ENCODE measurements around the gene NOD2.

The NOD2 gene

DNA sequence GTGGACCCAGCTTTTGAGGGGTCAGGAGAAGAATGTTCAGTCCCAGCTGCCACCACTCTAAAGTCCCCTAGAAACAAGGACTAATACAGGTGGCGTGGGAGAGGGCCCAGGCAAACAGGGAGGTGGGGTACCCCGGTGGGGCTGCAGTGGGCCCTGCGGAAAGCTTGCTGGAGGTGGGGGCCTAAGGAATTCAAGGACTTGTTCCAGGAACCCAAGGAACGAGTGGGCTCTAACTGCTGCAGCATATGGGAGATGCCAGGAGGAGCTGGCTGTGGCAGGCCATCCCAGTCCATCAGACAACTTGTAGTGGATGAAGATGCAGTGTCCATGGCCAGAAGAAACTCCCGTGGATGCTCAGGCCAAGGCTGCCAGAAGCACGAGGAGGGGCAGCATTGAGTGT lies 22.9 kb upstream of the NOD2 start:
- DNase-seq (ENCODE audit: low read depth): no peak

- DNase-seq (ENCODE audit: low read depth): no peak
These were observed 21.7 kb upstream of the NOD2 start for GRCh38 chr16:50671644-50672260.

- no peak for DNase-seq (ENCODE audit: low read depth)
These were observed 19.7 kb upstream of the NOD2 start for GRCh38 chr16:50673496-50674275.

GRCh38 chr16:50674831-50675230 lies 18.6 kb upstream of the NOD2 start:
- no peak for DNase-seq (ENCODE audit: low read depth)

GRCh38 chr16:50675686-50676610 lies 17.5 kb upstream of the NOD2 start:
- no peak for DNase-seq (ENCODE audit: low read depth)

GRCh38 chr16:50676684-50677225 lies 16.7 kb upstream of the NOD2 start:
- DNase-seq (ENCODE audit: low read depth): no peak

GRCh38 chr16:50677351-50677750 lies 16.1 kb upstream of the NOD2 start:
- no peak for DNase-seq (ENCODE audit: low read depth)

DNA sequence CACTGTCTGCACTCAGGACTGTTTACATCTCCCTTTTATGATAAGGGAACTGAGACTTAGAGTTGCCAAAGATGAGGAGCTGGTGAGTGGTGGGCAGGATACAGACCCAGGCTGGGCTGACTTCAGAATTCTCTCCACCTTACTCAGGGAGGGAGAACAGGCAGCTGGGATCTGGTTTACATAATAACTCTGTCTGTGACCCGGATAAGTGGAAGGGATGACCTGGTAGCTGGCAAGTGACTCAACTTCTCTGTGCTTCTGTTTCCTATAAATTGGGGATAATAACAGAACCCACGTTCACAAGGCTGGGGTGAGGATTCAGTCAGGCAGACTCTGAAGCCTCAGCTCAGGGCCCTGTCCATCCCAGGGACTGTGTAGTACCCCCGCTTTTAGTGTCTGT lies 14.9 kb upstream of the NOD2 start:
- DNase-seq (ENCODE audit: low read depth): no peak

GRCh38 chr16:50679266-50679665 lies 14.1 kb upstream of the NOD2 start:
- no peak for DNase-seq (ENCODE audit: low read depth)

GRCh38 chr16:50679676-50680555 lies 13.5 kb upstream of the NOD2 start:
- no peak for DNase-seq (ENCODE audit: low read depth)

DNA sequence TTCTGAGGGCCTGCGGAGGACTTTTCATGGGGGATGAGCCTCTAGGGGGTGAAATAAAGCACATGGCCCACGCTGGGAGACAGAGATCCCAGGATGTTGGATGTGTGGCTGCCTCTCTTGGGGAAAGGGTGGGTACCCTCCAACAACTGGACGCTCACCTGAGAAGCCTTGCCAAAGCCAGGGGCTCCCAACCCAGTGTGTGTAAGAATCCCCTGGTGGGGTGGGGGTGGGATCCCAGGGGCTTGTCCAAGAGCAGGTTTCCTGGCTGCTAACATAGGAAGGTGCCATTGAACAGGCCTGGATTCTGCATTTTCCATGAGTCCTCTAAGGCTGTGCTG lies 12.9 kb upstream of the NOD2 start:
- no peak for DNase-seq (ENCODE audit: low read depth)

DNA sequence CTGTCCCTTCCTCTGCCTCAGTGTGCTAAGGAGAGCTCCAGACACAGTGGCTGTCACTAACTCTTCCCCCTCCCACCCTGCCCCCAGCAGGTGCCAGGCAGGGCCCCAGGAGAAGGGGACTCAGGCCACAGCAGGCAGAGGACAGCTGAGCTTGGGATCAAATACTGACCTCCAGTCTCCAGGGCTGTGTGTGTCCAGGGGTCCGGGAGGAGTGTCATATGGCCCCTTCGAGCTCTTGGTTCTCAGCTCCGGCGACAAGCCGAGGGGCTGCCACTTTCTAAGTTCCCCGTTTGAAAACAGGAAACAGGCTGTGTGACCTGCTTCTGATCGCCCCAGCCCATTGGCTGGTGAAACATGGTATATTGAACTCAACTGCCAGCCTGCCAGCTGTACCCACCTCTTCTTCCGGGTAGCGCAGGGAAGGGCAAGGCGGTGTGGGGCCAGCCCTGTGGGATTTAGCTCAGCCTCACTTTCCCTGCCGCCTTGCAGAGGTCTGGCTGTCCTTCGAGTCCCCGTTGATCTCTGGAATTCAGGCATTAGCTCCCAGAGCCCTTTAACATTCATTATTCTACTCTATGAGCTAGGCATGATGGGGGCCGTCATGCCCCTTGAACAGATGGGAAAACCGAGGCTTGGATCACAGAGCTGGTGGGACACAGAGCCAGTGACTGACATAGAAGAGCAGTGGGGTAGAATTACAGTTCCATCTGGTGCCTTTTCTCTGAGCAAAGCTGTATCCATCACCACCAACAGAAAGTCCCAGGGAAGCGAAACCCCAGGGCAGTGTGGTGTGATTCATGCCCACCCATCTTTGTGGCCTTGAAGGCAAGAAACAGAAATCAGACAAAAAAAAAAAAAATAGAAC lies 12.2 kb upstream of the NOD2 start, which contains the start of gene SNX20:
Gene SNX20, minus strand, starts transcription at position 292 of the 865 bp plus-strand sequence. CDS start 3,786 bp downstream, outside the sequence.
- DNase-seq (ENCODE audit: low read depth): no peak

DNA sequence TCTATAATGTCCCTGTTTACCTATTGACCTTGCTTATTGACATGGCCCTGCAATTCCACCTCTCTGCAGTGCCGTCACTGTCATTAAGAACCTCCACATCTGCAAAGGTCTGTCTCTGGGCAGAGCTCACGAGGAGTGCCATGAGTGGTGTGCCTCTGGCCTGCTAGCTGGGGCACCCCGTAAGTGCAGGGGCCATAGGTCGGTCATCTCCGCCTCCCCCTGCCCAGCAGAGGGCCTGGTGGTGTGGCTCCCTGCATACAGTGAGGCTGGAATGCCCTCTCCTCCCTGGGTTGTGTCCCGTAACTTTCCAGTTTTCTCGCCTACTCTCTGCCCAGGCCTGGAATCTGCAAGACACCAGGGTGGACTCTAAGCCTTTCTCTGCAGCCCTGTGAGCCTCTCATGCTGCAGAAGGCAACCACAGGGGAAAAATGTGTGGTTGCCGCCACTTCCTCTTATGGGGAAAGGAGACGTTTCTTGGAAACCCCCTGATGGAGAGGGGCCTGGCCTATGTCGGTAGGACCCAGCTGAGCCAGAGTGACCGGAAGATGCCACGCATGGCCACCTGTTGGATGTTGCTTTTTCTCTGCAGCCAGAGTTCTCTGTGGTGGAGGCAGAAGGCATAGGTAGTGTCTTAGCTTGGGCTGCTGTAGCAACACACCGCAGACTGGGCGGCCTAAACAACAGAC lies 9.6 kb upstream of the NOD2 start:
- DNase-seq (ENCODE audit: low read depth): no peak

DNA sequence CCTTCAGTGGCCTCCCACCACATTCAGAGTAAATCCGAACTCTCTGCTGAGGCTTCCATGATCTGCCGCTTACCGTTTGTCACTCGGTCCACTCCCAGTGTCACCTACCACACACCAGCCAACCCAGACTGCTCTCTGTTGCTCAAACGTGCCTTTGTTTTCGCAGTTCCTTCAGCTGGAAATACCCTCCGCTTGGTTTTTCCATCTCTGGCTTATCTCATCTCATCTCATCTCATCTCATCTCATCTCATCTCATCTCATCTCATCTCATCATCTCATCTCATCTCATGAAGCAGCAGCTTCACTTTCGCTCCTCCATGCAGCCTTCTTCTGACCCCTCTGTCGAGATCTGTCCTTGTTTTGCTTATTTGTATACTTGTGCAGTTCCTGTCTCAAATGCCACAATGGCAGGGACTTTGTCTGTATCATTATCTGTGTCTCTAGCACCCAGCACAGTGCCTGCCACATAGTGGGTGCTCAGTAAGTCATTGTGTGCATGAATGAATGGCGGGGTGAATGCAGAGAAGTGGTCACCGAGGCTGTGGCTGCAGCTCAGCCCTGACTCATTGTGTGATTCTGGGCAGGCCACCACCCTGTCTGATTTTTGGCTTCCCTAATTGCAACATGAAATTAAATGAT lies 8.5 kb upstream of the NOD2 start:
- no peak for DNase-seq (ENCODE audit: low read depth)

DNA sequence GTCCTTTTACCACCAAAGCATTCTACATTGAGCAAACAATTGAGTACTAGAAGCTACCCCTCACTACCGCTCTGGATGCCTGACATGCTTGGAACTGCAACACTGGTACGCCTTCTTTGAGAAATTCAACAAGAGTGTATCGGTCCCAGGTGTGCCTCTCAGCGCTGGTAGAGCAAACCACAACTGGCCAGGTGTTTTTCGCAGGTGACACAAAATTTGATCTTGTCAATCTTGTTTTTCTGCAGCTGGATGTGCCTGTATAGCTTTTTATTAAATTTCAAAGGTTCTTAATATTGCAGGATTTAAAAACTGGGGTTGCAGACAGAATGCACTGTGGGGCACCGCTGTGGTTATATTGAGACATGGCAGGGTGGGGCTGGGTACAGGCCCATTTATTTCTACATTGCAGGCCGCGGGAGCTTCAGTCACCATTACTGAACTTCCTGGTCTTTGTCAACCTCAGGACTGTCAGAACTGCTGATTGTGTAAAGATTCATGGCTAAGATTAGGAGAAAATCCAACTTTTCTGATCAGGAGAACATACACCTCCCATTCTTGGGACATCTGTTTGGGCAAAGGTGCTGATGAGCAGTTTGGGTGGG lies 7.8 kb upstream of the NOD2 start:
- no peak for DNase-seq (ENCODE audit: low read depth)

GRCh38 chr16:50688083-50688482 lies 5.3 kb upstream of the NOD2 start:
- DNase-seq (ENCODE audit: low read depth): no peak

DNA sequence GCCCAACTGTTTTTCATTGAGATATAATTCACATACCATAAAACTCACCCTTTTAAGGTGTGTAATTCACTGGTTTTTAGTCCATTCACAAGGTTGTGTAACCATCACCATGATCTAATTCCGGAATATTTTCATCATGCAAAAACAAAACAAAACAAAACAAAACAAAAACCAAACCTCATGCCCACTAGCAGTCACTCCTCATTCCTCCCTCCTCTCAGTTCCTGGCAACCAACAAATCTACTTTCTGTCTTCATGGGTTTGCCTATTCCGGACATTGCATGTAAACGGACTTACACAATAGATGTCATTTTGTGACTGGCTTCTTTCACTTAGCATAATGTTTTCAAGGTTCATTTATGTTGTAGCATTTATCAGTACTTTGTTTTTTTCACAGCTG lies 4.5 kb upstream of the NOD2 start:
- no peak for DNase-seq (ENCODE audit: low read depth)

GRCh38 chr16:50690177-50690576 lies 3.2 kb upstream of the NOD2 start:
- DNase-seq (ENCODE audit: low read depth): no peak

DNA sequence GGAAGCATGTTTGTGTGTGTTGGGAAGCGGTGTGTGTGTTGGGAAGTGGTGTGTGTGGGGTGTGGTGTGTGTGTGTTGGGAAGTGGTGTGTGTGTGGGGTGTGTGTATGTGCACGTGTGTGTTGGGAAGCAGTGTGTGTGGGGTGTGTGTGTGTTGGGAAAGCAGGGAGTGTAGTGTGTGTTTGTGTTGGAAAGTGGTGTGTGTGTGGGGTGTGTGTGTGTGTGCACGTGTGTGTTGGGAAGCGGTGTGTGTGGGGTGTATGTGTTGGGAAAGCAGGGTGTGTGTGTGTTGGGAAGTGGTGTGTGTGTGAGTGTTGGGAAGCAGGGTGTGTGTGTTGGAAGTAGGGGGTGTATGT lies 785 bp upstream of the NOD2 start:
- no peak for DNase-seq (ENCODE audit: low read depth)
